Endothelial cell of umbilical vein (primary cell): ENCODE measurements around the gene EMP2.

Source experiments
- FOS ChIP-seq: IDR thresholded peaks from 2 replicates; pipeline ENCODE4 v1.6.1; 2011; ENCODE audit warnings: mild to moderate bottlenecking, low read length, moderate library complexity, borderline replicate concordance; ENCODE audit not compliant: insufficient read depth
- JUN ChIP-seq: IDR thresholded peaks from 2 replicates; pipeline ENCODE4 v1.6.1; 2011; ENCODE audit warnings: borderline replicate concordance, low read depth; ENCODE audit not compliant: insufficient read length, insufficient read depth
- MYC ChIP-seq: IDR thresholded peaks from one replicate; pipeline ENCODE4 v1.6.1; 2011; ENCODE audit warnings: mild to moderate bottlenecking, low read depth, low read length
- POLR2A ChIP-seq: IDR thresholded peaks from 2 replicates; pipeline ENCODE4 v1.6.1; 2012; ENCODE audit warnings: low read depth, mild to moderate bottlenecking, control low read depth, low read length
- POLR2AphosphoS5 ChIP-seq: IDR thresholded peaks from 2 replicates; pipeline ENCODE4 v1.6.1; 2012; ENCODE audit warnings: low read depth, mild to moderate bottlenecking, control low read depth, low read length, moderate library complexity; ENCODE audit not compliant: insufficient read depth
- TF ChIP-seq, protein P1 (sequence below), 2 donors: IDR thresholded peaks; 1 replicate in 1 of 2; 2 replicates in 1 of 2; pipeline ENCODE4 v1.5.1; 2011; ENCODE audit warnings: low read length in 2 of 2, mild to moderate bottlenecking in 2 of 2, moderate library complexity in 2 of 2, control low read depth in 1 of 2, inconsistent platforms in 1 of 2, low read depth in 1 of 2; ENCODE audit not compliant: insufficient read depth in 1 of 2; ENCODE audit errors: extremely low read depth in 1 of 2
- TF ChIP-seq, protein P2 (sequence below): IDR thresholded peaks from 2 replicates; pipeline ENCODE4 v1.6.1; 2011; ENCODE audit not compliant: insufficient read depth, insufficient read length

DNA sequence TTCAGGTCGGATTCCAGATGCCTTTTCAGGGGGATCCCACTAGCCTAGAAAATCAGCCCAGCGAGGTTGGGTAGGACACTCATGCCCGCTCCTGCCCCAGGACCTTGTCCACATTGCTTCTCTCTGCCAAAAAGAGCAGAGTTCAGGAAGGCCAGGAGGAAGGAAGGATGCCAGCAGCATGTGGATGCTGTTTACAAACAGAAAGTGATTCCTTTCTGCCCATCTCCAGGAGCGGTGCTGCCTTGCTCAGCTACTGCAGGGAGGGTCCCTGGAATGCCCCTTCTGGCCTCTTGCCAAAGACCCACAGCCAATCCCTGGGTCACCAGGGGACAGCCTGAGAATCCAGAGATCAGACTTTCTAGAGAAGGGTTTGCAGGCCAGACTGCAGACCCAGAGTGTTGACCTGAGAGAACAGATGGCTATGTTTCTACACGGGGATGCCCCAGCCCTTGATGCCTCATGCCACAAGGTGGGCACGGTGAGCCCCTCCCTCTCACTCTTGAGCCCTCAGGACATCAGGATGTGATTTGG lies 32.3 kb upstream of the EMP2 start:
- TF ChIP-seq, protein P1, sequence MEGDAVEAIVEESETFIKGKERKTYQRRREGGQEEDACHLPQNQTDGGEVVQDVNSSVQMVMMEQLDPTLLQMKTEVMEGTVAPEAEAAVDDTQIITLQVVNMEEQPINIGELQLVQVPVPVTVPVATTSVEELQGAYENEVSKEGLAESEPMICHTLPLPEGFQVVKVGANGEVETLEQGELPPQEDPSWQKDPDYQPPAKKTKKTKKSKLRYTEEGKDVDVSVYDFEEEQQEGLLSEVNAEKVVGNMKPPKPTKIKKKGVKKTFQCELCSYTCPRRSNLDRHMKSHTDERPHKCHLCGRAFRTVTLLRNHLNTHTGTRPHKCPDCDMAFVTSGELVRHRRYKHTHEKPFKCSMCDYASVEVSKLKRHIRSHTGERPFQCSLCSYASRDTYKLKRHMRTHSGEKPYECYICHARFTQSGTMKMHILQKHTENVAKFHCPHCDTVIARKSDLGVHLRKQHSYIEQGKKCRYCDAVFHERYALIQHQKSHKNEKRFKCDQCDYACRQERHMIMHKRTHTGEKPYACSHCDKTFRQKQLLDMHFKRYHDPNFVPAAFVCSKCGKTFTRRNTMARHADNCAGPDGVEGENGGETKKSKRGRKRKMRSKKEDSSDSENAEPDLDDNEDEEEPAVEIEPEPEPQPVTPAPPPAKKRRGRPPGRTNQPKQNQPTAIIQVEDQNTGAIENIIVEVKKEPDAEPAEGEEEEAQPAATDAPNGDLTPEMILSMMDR (IDR thresholded peaks at IDR 0.05; ENCODE audit: extremely low read depth in 1 of 2, insufficient read depth in 1 of 2, low read depth in 1 of 2, low read length in 2 of 2) = no peak
- TF ChIP-seq JUN = no peak
- TF ChIP-seq, protein P2, sequence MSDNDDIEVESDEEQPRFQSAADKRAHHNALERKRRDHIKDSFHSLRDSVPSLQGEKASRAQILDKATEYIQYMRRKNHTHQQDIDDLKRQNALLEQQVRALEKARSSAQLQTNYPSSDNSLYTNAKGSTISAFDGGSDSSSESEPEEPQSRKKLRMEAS = no peak
- TF ChIP-seq FOS = no peak
- no peak for TF ChIP-seq POLR2A
- no peak for TF ChIP-seq POLR2AphosphoS5
- no peak for TF ChIP-seq MYC
